PFSK-1 (cell line): ENCODE data around the gene MUC20.

Experiments used
- FOXP2 ChIP-seq: optimal IDR thresholded peaks from 2 replicates; pipeline ENCODE3; 2011; ENCODE audit warnings: borderline replicate concordance, control low read depth, inconsistent platforms; ENCODE audit not compliant: insufficient read depth; ENCODE audit errors: extremely low read length, extremely low read depth
- POLR2AphosphoS5 ChIP-seq: IDR thresholded peaks from 2 replicates; pipeline ENCODE4 v1.6.1; 2012; ENCODE audit warnings: low read depth, mild to moderate bottlenecking, control low read depth, low read length, moderate library complexity
- REST ChIP-seq, 2 experiments: IDR thresholded peaks; 2 replicates each; pipeline versions ENCODE4 v1.6.1 to v1.8.0; 2011 to 2012; ENCODE audit warnings: low read depth in 2 of 2, low read length in 2 of 2, control low read depth in 1 of 2, inconsistent platforms in 1 of 2, mild to moderate bottlenecking in 1 of 2, moderate library complexity in 1 of 2; ENCODE audit not compliant: insufficient read depth in 1 of 2
- SIN3A ChIP-seq: IDR thresholded peaks from 2 replicates; pipeline ENCODE4 v1.6.1; 2012; ENCODE audit warnings: mild to moderate bottlenecking, low read length, moderate library complexity, borderline replicate concordance; ENCODE audit not compliant: insufficient read depth
- TAF1 ChIP-seq: IDR thresholded peaks from 2 replicates; pipeline ENCODE4 v1.6.1; 2012; ENCODE audit warnings: low read length, control low read depth, borderline replicate concordance; ENCODE audit not compliant: insufficient read depth

MUC20 gene

GRCh38 chr3:195746346-195746745 lies 25.6 kb downstream of the MUC20 start:
- TF ChIP-seq POLR2AphosphoS5 (no peak), REST (IDR thresholded peaks at IDR 0.05; ENCODE audit: insufficient read depth in 1 of 2, low read depth in 2 of 2, low read length in 2 of 2) (no peak), FOXP2 (no peak), TAF1 (no peak), SIN3A (no peak)

- TF ChIP-seq FOXP2: no peak
- no peak for TF ChIP-seq TAF1
- TF ChIP-seq SIN3A: no peak
- TF ChIP-seq POLR2AphosphoS5: no peak
These were observed 26.0 kb downstream of the MUC20 start for GRCh38 chr3:195746751-195747150.

GRCh38 chr3:195748661-195749060 lies 27.9 kb downstream of the MUC20 start:
- TF ChIP-seq FOXP2 (no peak), TAF1 (no peak), POLR2AphosphoS5 (no peak), SIN3A (no peak)

GRCh38 chr3:195750797-195751520 lies 30.2 kb downstream of the MUC20 start:
- TF ChIP-seq POLR2AphosphoS5: no peak
- TF ChIP-seq SIN3A: no peak
- no peak for TF ChIP-seq FOXP2
- TF ChIP-seq REST (IDR thresholded peaks at IDR 0.05; ENCODE audit: insufficient read depth in 1 of 2, low read depth in 2 of 2, low read length in 2 of 2): no peak
- TF ChIP-seq TAF1: no peak

GRCh38 chr3:195751560-195751959 lies 30.8 kb downstream of the MUC20 start:
- TF ChIP-seq REST (IDR thresholded peaks at IDR 0.05; ENCODE audit: insufficient read depth in 1 of 2, low read depth in 2 of 2, low read length in 2 of 2): no peak
- TF ChIP-seq POLR2AphosphoS5: no peak
- TF ChIP-seq TAF1: no peak
- no peak for TF ChIP-seq SIN3A
- TF ChIP-seq FOXP2: no peak

GRCh38 chr3:195752066-195752465 lies 31.3 kb downstream of the MUC20 start:
- TF ChIP-seq REST (IDR thresholded peaks at IDR 0.05; ENCODE audit: insufficient read depth in 1 of 2, low read depth in 2 of 2, low read length in 2 of 2): no peak
- TF ChIP-seq SIN3A: no peak
- no peak for TF ChIP-seq TAF1
- TF ChIP-seq FOXP2: no peak
- TF ChIP-seq POLR2AphosphoS5: no peak
